H1 (cell line): ENCODE results near the gene PPP1R18. TPM values are rescaled to one million over a fixed set of nuclear protein-coding genes. Genes with fewer than 3 reads are reported as not detected.

ENCODE experiments used
- CHD7 ChIP-seq: fragments of 300-600 bp; sonication (generic); IDR thresholded peaks from 2 replicates; pipeline ENCODE4 v1.7.1; 2012; ENCODE audit warnings: low read length, moderate library complexity, mild to moderate bottlenecking, inconsistent platforms; ENCODE audit not compliant: insufficient replicate concordance
- EGR1 ChIP-seq: IDR thresholded peaks from 2 replicates; pipeline ENCODE4 v1.6.1; 2011; ENCODE audit warnings: low read depth, low read length, borderline replicate concordance
- GABPA ChIP-seq: IDR thresholded peaks from 2 replicates; pipeline ENCODE4 v1.6.1; 2011; ENCODE audit warnings: mild to moderate bottlenecking, low read length, moderate library complexity, borderline replicate concordance; ENCODE audit not compliant: insufficient read depth
- PHF8 ChIP-seq: fragments of 200-600 bp; sonication (generic); conservative IDR thresholded peaks from 2 replicates; pipeline ENCODE4 v1.7.1; 2012; ENCODE audit warnings: low read depth, mild to moderate bottlenecking, inconsistent platforms, low read length, moderate library complexity
- POLR2A ChIP-seq, 2 experiments: IDR thresholded peaks; 1 replicate in 1 of 2; 2 replicates in 1 of 2; pipeline ENCODE4 v1.6.1; 2011; ENCODE audit warnings: low read depth in 2 of 2, low read length in 2 of 2, mild to moderate bottlenecking in 2 of 2; ENCODE audit errors: control extremely low read depth in 1 of 2
- SIN3A ChIP-seq, 2 experiments: IDR thresholded peaks in 1 of 2; conservative IDR thresholded peaks in 1 of 2; 2 replicates each; pipeline ENCODE4 v1.6.1; 2011 to 2012; ENCODE audit warnings: low read length in 2 of 2, improper control_type of control experiment in 1 of 2, low read depth in 1 of 2, mild to moderate bottlenecking in 1 of 2
- SIRT6 ChIP-seq: IDR thresholded peaks from one replicate; pipeline ENCODE4 v1.7.1; 2012; ENCODE audit warnings: low read length, inconsistent platforms
- SIX5 ChIP-seq: IDR thresholded peaks from 2 replicates; pipeline ENCODE4 v1.6.1; 2011; ENCODE audit warnings: mild to moderate bottlenecking, low read depth, low read length
- TBP ChIP-seq: IDR thresholded peaks from 2 replicates; pipeline ENCODE4 v1.6.1; 2011; ENCODE audit warnings: low read depth, low read length, improper control_type of control experiment
- TEAD4 ChIP-seq: IDR thresholded peaks from 2 replicates; pipeline ENCODE4 v1.6.1; 2012; ENCODE audit warnings: low read depth, low read length, inconsistent platforms, mixed read lengths
- polyA plus RNA-seq, 7 experiments: library from polyadenylated mRNA; depleted of rRNA in 3 of 7; stranded (reverse) in 5 of 7; unstranded in 2 of 7; fragments of >200 nt in 5 of 7; fragments of 200-250 nt in 2 of 7; gene quantifications; 1 replicate in 5 of 7; 2 replicates in 1 of 7; 4 replicates in 1 of 7; pipeline versions ENCODE4 v1.2.1 to v1.2.3, GENCODE V29; 2011 to 2013; ENCODE audit warnings: missing spikeins in 2 of 7, mixed read lengths in 2 of 7
- total RNA-seq: library from RNA; stranded (reverse); fragmentation: NEBNext Ultra II Directional; extraction: Animal tissue kit (Norgen Biotek cat#: 25700); gene quantifications from 2 replicates; pipeline ENCODE4 v1.2.1, GENCODE V29; 2021

The PPP1R18 gene
- total and polyA plus RNA-seq, 2 of the 8 experiments (the other 6 are each of a cell fraction or from before 2014, with no cell fraction given) = 25.1 to 29.1 TPM

GRCh38 chr6:30647242-30648116, 39.0 kb downstream of the PPP1R18 start (continued):
- no peak for TF ChIP-seq SIX5
- TF ChIP-seq SIRT6 = no peak
- TF ChIP-seq CHD7 = no peak
- TF ChIP-seq GABPA = 0 out of 2 replicates have a peak, but pooled peaks have one; percentile 18
- TF ChIP-seq PHF8 = peak; percentile 76
- TF ChIP-seq POLR2A (IDR thresholded peaks at IDR 0.05; ENCODE audit: control extremely low read depth in 1 of 2, low read depth in 2 of 2, low read length in 2 of 2) = peak; percentile 38 to 54
- TF ChIP-seq EGR1 = no peak
- peak in 1 of 2 experiments; percentile 81; a peak in 2 of 4 replicates for TF ChIP-seq SIN3A (conservative IDR thresholded peaks at IDR 0.05 in 1 of 2, IDR thresholded peaks at IDR 0.05 in 1 of 2; ENCODE audit: low read depth in 1 of 2, low read length in 2 of 2)
- no peak for TF ChIP-seq TBP
- TF ChIP-seq TEAD4 = no peak
